B cell (primary cell): ENCODE measurements around the gene CATSPERZ.

Source experiments
- EZH2 ChIP-seq: IDR thresholded peaks from 2 replicates; pipeline ENCODE4 v1.6.1; 2012; ENCODE audit warnings: borderline replicate concordance, low read depth, mild to moderate bottlenecking, moderate library complexity, low read length; ENCODE audit not compliant: insufficient read depth, poor library complexity, severe bottlenecking
- TF ChIP-seq, protein P1 (sequence below): fragments of 200-600 bp; IDR thresholded peaks from one replicate; pipeline ENCODE4 v1.8.0; 2022; ENCODE audit warnings: antibody characterized with exemption, mild to moderate bottlenecking

DNA sequence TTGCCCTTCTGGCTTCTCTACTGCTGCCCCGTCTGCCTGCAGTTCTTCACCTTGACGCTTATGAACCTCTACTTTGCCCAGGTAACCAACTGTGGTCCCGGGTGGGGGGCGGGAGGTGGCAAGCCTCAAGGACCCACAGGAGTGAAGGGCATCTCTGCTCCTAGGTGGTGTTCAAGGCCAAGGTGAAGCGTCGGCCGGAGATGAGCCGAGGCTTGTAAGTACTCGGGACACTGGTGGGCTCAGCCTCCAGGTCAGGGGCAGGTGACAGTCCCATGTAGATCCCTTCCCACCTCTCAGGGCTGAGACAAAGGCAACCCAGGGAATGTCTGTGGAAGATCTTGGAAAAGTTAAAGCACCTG lies 13.4 kb upstream of the CATSPERZ start:
- TF ChIP-seq, protein P1, sequence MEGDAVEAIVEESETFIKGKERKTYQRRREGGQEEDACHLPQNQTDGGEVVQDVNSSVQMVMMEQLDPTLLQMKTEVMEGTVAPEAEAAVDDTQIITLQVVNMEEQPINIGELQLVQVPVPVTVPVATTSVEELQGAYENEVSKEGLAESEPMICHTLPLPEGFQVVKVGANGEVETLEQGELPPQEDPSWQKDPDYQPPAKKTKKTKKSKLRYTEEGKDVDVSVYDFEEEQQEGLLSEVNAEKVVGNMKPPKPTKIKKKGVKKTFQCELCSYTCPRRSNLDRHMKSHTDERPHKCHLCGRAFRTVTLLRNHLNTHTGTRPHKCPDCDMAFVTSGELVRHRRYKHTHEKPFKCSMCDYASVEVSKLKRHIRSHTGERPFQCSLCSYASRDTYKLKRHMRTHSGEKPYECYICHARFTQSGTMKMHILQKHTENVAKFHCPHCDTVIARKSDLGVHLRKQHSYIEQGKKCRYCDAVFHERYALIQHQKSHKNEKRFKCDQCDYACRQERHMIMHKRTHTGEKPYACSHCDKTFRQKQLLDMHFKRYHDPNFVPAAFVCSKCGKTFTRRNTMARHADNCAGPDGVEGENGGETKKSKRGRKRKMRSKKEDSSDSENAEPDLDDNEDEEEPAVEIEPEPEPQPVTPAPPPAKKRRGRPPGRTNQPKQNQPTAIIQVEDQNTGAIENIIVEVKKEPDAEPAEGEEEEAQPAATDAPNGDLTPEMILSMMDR: no peak
- no peak for TF ChIP-seq EZH2
